ENCODE measurements around the gene ODAD4.

The ODAD4 gene

DNA sequence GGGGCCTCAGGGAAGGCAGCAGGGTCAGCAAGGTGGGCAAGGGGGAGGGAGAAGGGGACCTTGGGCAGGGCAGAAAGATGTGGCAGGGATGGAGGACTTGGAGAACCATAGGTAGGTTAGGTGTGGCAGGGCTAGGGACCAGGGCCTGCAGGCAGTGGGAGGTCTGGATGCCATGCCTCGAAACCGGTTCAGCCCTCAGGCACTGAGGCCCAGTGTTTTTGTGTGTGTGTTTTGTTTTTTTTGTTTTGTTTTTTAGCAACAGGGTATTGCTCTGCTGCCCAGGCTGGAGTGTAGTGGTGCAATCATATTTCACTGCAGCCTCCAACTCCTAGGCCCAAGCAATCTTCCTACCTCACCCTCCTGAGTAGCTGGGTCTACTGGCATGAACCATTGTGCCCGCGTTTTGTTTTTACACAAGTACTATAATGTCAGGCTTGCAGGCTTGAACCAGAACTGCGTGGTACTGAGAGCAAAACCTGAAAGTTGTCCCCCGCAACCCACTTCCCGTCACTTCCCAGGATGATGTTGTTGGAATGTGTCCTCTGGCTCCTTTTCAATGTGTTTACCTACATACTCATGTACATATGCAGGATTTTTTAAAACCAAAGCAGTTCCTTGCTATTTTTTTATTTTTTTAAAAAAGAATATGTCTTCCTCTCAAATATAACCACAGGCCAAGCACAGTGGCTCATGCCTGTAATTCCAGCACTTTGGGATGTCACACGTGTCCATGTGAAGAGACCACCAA is 12.4 kb downstream of the ODAD4 start:
- no peak for TF ChIP-seq CTCF (IDR thresholded peaks at IDR 0.05; ENCODE audit: low read depth, low read length)
- no peaks in the 10 kb centered on the region for H3K9me3 ChIP-seq
- no peak for DNase-seq

GRCh38 chr17:41943492-41943891 is 13.1 kb downstream of the ODAD4 start:
- H3K4me1 ChIP-seq = peaks cover 13% of the 10 kb centered on the region

More for the DNA sequence above, 12.4 kb downstream of the ODAD4 start:
- H3K36me3 ChIP-seq = peaks cover under 1% of the 10 kb centered on the region
- H3K27me3 ChIP-seq = no peaks in the 10 kb centered on the region
- H3K4me1 ChIP-seq = peaks cover 17% of the 10 kb centered on the region
- no peak overlapping the region for H3K4me3 ChIP-seq (ENCODE audit: low read depth, low read length)

GRCh38 chr17:41944943-41945342 is 14.5 kb downstream of the ODAD4 start:
- DNase-seq = no peak
- no peaks in the 10 kb centered on the region; the same call in 1 of the 2 replicates for H3K36me3 ChIP-seq
- peaks cover 2% of the 10 kb centered on the region; the same call in 1 of the 2 replicates for H3K4me1 ChIP-seq
- no peak overlapping the region for H3K4me3 ChIP-seq (ENCODE audit: low read depth, low read length)
- TF ChIP-seq CTCF (IDR thresholded peaks at IDR 0.05; ENCODE audit: low read depth, low read length) = no peak
- H3K9me3 ChIP-seq = no peaks in the 10 kb centered on the region
- no peaks in the 10 kb centered on the region for H3K27me3 ChIP-seq

More at GRCh38 chr17:41943492-41943891, 13.1 kb downstream of the ODAD4 start:
- Histone ChIP-seq H3K9me3 (no peaks in the 10 kb centered on the region), H3K36me3 (no peaks in the 10 kb centered on the region), H3K4me3 (ENCODE audit: low read depth, low read length) (no peak overlapping the region), H3K27me3 (no peaks in the 10 kb centered on the region)
- TF ChIP-seq CTCF (IDR thresholded peaks at IDR 0.05; ENCODE audit: low read depth, low read length) = no peak
- no peak for DNase-seq

GRCh38 chr17:41948762-41949460 is 18.5 kb downstream of the ODAD4 start:
- no peak for TF ChIP-seq CTCF (IDR thresholded peaks at IDR 0.05; ENCODE audit: low read depth, low read length)
- Histone ChIP-seq H3K4me1 (no peaks in the 10 kb centered on the region), H3K36me3 (peaks cover 4% of the 10 kb centered on the region; the same call in 1 of the 2 replicates), H3K4me3 (ENCODE audit: low read depth, low read length) (no peak overlapping the region), H3K27me3 (no peaks in the 10 kb centered on the region), H3K9me3 (no peaks in the 10 kb centered on the region)
- no peak for DNase-seq

- Histone ChIP-seq H3K36me3 (peaks cover 4% of the 10 kb centered on the region; the same call in 1 of the 2 replicates), H3K4me1 (peaks cover 4% of the 10 kb centered on the region; the same call in 1 of the 2 replicates), H3K27me3 (no peaks in the 10 kb centered on the region), H3K9me3 (no peaks in the 10 kb centered on the region), H3K4me3 (ENCODE audit: low read depth, low read length) (no peak overlapping the region)
- no peak for TF ChIP-seq CTCF (IDR thresholded peaks at IDR 0.05; ENCODE audit: low read depth, low read length)
- no peak for DNase-seq
These were observed 26.1 kb downstream of the ODAD4 start for GRCh38 chr17:41956522-41956921.

All from BE2C (cell line).